ENCODE results near the gene SOX6.

- TF ChIP-seq POLR2A (IDR thresholded peaks at IDR 0.05) (no peak), CTCF (IDR thresholded peaks at IDR 0.05) (no peak)
Observed at GRCh38 chr11:16052750-16053149, 303.6 kb downstream of the SOX6 start.

Data from vagina (tissue), 2 donors.